Activated CD8-positive, alpha-beta memory T cell treated with anti-CD3 and anti-CD28 coated beads, Interleukin-2, amount 50 U/mL, for 1 hour (primary cell): ENCODE data around the gene PLEKHO2.

ENCODE experiments used
- DNase-seq: peaks from one replicate; pipeline ENCODE4 v3.0.0-alpha.2; 2020; ENCODE audit errors: extremely low read depth

Gene PLEKHO2

GRCh38 chr15:64892847-64893403, 51.2 kb downstream of the PLEKHO2 start:
- no peak for DNase-seq

GRCh38 chr15:64893481-64894394, 52.0 kb downstream of the PLEKHO2 start:
- DNase-seq, result peak; percentile 89

- DNase-seq, result peak; percentile 73
Observed at GRCh38 chr15:64894395-64895056, 52.8 kb downstream of the PLEKHO2 start.

GRCh38 chr15:64895285-64896065, 53.8 kb downstream of the PLEKHO2 start:
- DNase-seq, result no peak

- no peak for DNase-seq
Observed at GRCh38 chr15:64896371-64897069, 54.8 kb downstream of the PLEKHO2 start.

- DNase-seq, result no peak
Observed at GRCh38 chr15:64897345-64897985, 55.8 kb downstream of the PLEKHO2 start.

GRCh38 chr15:64898406-64898805, 56.7 kb downstream of the PLEKHO2 start:
- no peak for DNase-seq

- no peak for DNase-seq
Observed at GRCh38 chr15:64901141-64901540, 59.4 kb downstream of the PLEKHO2 start.

GRCh38 chr15:64901914-64902313, 60.2 kb downstream of the PLEKHO2 start:
- DNase-seq, result no peak

GRCh38 chr15:64902863-64903262, 61.1 kb downstream of the PLEKHO2 start:
- DNase-seq, result no peak

GRCh38 chr15:64903326-64903950, 61.7 kb downstream of the PLEKHO2 start:
- no peak for DNase-seq

- DNase-seq, result no peak
Observed at GRCh38 chr15:64904189-64904588, 62.5 kb downstream of the PLEKHO2 start.

GRCh38 chr15:64905119-64905831, 63.6 kb downstream of the PLEKHO2 start:
- DNase-seq, result no peak

- no peak for DNase-seq
Observed at GRCh38 chr15:64905941-64906340, 64.2 kb downstream of the PLEKHO2 start.

GRCh38 chr15:64906402-64906801, 64.7 kb downstream of the PLEKHO2 start:
- no peak for DNase-seq

- no peak for DNase-seq
Observed at GRCh38 chr15:64907991-64908390, 66.3 kb downstream of the PLEKHO2 start.

- no peak for DNase-seq
Observed at GRCh38 chr15:64909546-64909945, 67.8 kb downstream of the PLEKHO2 start.

GRCh38 chr15:64911311-64912186, 69.8 kb downstream of the PLEKHO2 start, which contains the start of gene ANKDD1A:
TSS of gene ANKDD1A (plus strand) at chr15:64911902. CDS start at chr15:64911931, 29 bp downstream.
- DNase-seq, result no peak
